HepG2 (cell line): ENCODE data around the gene TOP3B. TPM values are rescaled to one million over a fixed set of nuclear protein-coding genes. Genes with fewer than 3 reads are reported as not detected.

ENCODE experiments used
- ATAC-seq: fragments of 200-7000 bp; cut with Tn5 transposase; 3 replicates; pipeline ENCODE4 v1.9.1; 2020; ENCODE audit warnings: mild to moderate bottlenecking, moderate library complexity
- BruUV-seq: library from RNA; stranded (reverse); fragments of 400-500 nt; replicated peaks from 2 replicates; lab custom pipeline; 2021; lab: Mats Ljungman, UMichigan
- CTCF ChIA-PET: fragments of 300-600 bp; formaldehyde crosslinking; extraction: SDS; loops from one replicate; lab custom pipeline; 2021; ENCODE audit warnings: low total read pairs, inconsistent platforms, low intra/inter-chr PET ratio; lab: Yijun Ruan, JAX
- POLR2A ChIA-PET: fragments of 350-600 bp; sonication (Branson Sonifier 250); formaldehyde crosslinking; loops from one replicate; lab custom pipeline; 2020; ENCODE audit warnings: antibody characterized with exemption, inconsistent platforms; lab: Yijun Ruan, JAX
- DNase-seq: peaks from one replicate; pipeline ENCODE4 v3.0.0-alpha.2; 2015; ENCODE audit warnings: low spot score
- FAIRE-seq: peaks from 3 replicates; lab custom pipeline; 2011; peaks lifted over from hg19 to GRCh38; lab: Jason Lieb, UNC
- H2AFZ ChIP-seq: one replicate; pipeline ENCODE4 v1.6.1; 2011; ENCODE audit warnings: low read length, inconsistent platforms
- H3K27ac ChIP-seq: fragments of 300-600 bp; 3 replicates; pipeline ENCODE4 v1.8.0; 2011; ENCODE audit warnings: mixed run types, mild to moderate bottlenecking, mixed read lengths, low read length, inconsistent platforms; ENCODE audit not compliant: insufficient read depth; ENCODE audit errors: extremely low read length
- H3K27me3 ChIP-seq, 2 experiments: fragments of 200-600 bp in 1 of 2; 2 replicates in 1 of 2; 3 replicates in 1 of 2; pipeline versions ENCODE4 v1.6.0 to v1.8.0; 2011; ENCODE audit warnings: low read length in 2 of 2, mild to moderate bottlenecking in 2 of 2, moderate library complexity in 2 of 2, inconsistent platforms in 1 of 2; ENCODE audit not compliant: insufficient read depth in 2 of 2, control insufficient read depth in 1 of 2
- H3K36me3 ChIP-seq, 2 experiments: fragments of 200-600 bp in 1 of 2; replicated peaks in 1 of 2; 2 replicates in 1 of 2; 3 replicates in 1 of 2; pipeline versions ENCODE4 v1.5.1 to v1.8.0; 2011; ENCODE audit warnings: low read length in 2 of 2, inconsistent platforms in 1 of 2; ENCODE audit not compliant: insufficient read depth in 2 of 2, control insufficient read depth in 1 of 2
- H3K4me1 ChIP-seq: 2 replicates; pipeline ENCODE4 v1.5.1; 2012; ENCODE audit warnings: low read length, inconsistent platforms; ENCODE audit not compliant: insufficient read depth
- H3K4me2 ChIP-seq: 2 replicates; pipeline ENCODE4 v1.6.0; 2011; ENCODE audit warnings: low read depth, low read length, inconsistent platforms
- H3K4me3 ChIP-seq, 3 experiments: fragments of 200-600 bp in 1 of 3; sonication (generic), shearing (Covaris generic) in 1 of 3; replicated peaks in 1 of 3; 2 replicates each; pipeline ENCODE4 v1.5.1; 2011 to 2016; ENCODE audit warnings: low read length in 3 of 3, inconsistent platforms in 2 of 3, low read depth in 2 of 3, mild to moderate bottlenecking in 2 of 3, control low read depth in 1 of 3, mixed read lengths in 1 of 3; ENCODE audit not compliant: insufficient read depth in 1 of 3
- H3K79me2 ChIP-seq: one replicate; pipeline ENCODE4 v1.6.1; 2011; ENCODE audit warnings: low read length, inconsistent platforms; ENCODE audit not compliant: insufficient read depth
- H3K9ac ChIP-seq: 2 replicates; pipeline ENCODE4 v1.6.0; 2011; ENCODE audit warnings: mild to moderate bottlenecking, low read depth, low read length, inconsistent platforms; ENCODE audit not compliant: insufficient read depth
- H3K9me3 ChIP-seq: 2 replicates; pipeline ENCODE4 v1.5.1; 2012; ENCODE audit warnings: mild to moderate bottlenecking, low read length
- H4K20me1 ChIP-seq: 2 replicates; pipeline ENCODE4 v1.6.0; 2011; ENCODE audit warnings: inconsistent platforms, mild to moderate bottlenecking, low read length, moderate library complexity; ENCODE audit not compliant: insufficient read depth
- CC2D1A ChIP-seq: sonication (generic); formaldehyde crosslinking; IDR thresholded peaks from 2 replicates; pipeline ENCODE4 v1.8.1; 2023; ENCODE audit warnings: mild to moderate bottlenecking, missing genetic modification reagents
- FOXC1 ChIP-seq: sonication (generic); formaldehyde crosslinking; IDR thresholded peaks from 2 replicates; pipeline ENCODE4 v1.8.0; 2022; ENCODE audit warnings: mild to moderate bottlenecking, missing genetic modification reagents, borderline replicate concordance
- HNF4G ChIP-seq, 2 experiments: sonication (generic) in 1 of 2; formaldehyde crosslinking in 1 of 2; IDR thresholded peaks; 2 replicates each; pipeline versions ENCODE4 v1.4.0 to v1.6.1; 2011 to 2020; ENCODE audit warnings: borderline replicate concordance in 2 of 2, low read depth in 2 of 2, mild to moderate bottlenecking in 2 of 2, low read length in 1 of 2, missing genetic modification reagents in 1 of 2, moderate library complexity in 1 of 2
- MLXIP ChIP-seq: sonication (generic); formaldehyde crosslinking; IDR thresholded peaks from 2 replicates; pipeline ENCODE4 v1.9.0; 2021; ENCODE audit warnings: missing genetic modification reagents, borderline replicate concordance
- MXD3 ChIP-seq: IDR thresholded peaks from 2 replicates; pipeline ENCODE4 v1.6.1; 2016; ENCODE audit warnings: mild to moderate bottlenecking, missing biosample characterization, missing genetic modification reagents
- SSRP1 ChIP-seq: IDR thresholded peaks from 2 replicates; pipeline ENCODE4 v1.6.1; 2016; ENCODE audit warnings: control low read depth
- XBP1 ChIP-seq: sonication (generic); formaldehyde crosslinking; IDR thresholded peaks from 2 replicates; pipeline ENCODE4 v1.5.0; 2020; ENCODE audit warnings: missing genetic modification reagents
- YEATS4 ChIP-seq: sonication (generic); formaldehyde crosslinking; IDR thresholded peaks from 2 replicates; pipeline ENCODE4 v1.4.0; 2020; ENCODE audit warnings: missing genetic modification reagents, borderline replicate concordance
- ZMYM4 ChIP-seq: sonication (generic); formaldehyde crosslinking; IDR thresholded peaks from 2 replicates; pipeline ENCODE4 v1.8.1; 2023; ENCODE audit warnings: mild to moderate bottlenecking, missing genetic modification reagents
- ZNF75D ChIP-seq: sonication (generic); formaldehyde crosslinking; IDR thresholded peaks from 2 replicates; pipeline ENCODE4 v1.8.1; 2023; ENCODE audit warnings: missing genetic modification reagents, mild to moderate bottlenecking, borderline replicate concordance
- WGBS: methylation state at CpG from one replicate; pipeline ENCODE4 v1.1.6; 2017; ENCODE audit warnings: low lambda C conversion rate; 5-methylcytosine and 5-hydroxymethylcytosine counted together
- in situ Hi-C: cut with HindIII; loops from 2 replicates; pipeline ENCODE4 v1.10.0; 2017; ENCODE audit warnings: low pct_unique_long_range_greater_than_20kb; ENCODE audit not compliant: extremely low pct_ligation_motif_present
- intact Hi-C: fragments of 100-400 bp; cut with micrococcal nuclease; formaldehyde crosslinking; loops from one replicate; pipeline ENCODE4 v1.10.0; 2022; ENCODE audit not compliant: unreplicated experiment
- polyA plus RNA-seq, 8 experiments: library from polyadenylated mRNA; depleted of rRNA in 3 of 8; stranded (reverse) in 7 of 8; unstranded in 1 of 8; fragments of >200 nt; fragmentation: Illumina TruSeq in 4 of 8; extraction: Trizol in 4 of 8; gene quantifications; 2 replicates each; pipeline versions ENCODE4 v1.2.1 to v1.2.3, GENCODE V29; 2011 to 2016; ENCODE audit warnings: low read depth in 4 of 8, missing spikeins in 1 of 8, mixed read lengths in 1 of 8; ENCODE audit not compliant: insufficient read depth in 1 of 8
- total RNA-seq, 5 experiments: library from RNA; depleted of rRNA; stranded (reverse); fragments of >200 nt; fragmentation: Illumina TruSeq; extraction: Trizol; gene quantifications; 2 replicates each; pipeline ENCODE4 v1.2.3, GENCODE V29; 2016; ENCODE audit warnings: low read depth in 1 of 5

Gene TOP3B
- total and polyA plus RNA-seq, 2 of the 13 experiments (the other 11 are each of a cell fraction or from before 2014, with no cell fraction given): 28.5 to 29.7 TPM

GRCh38 chr22:21991774-21992173 lies 9.2 kb upstream of the TOP3B start:
- Histone ChIP-seq H2AFZ (no peak overlapping the region), H3K27me3 (peaks cover 0 to 33% of the 10 kb centered on the region in 2 experiments; a peak in 3 of 5 replicates), H3K27ac (no peak overlapping the region), H3K4me1 (peaks cover 15% of the 10 kb centered on the region), H4K20me1 (no peaks in the 10 kb centered on the region), H3K9me3 (no peaks in the 10 kb centered on the region), H3K36me3 (no peaks in the 10 kb centered on the region), H3K4me3 (no peak overlapping the region), H3K4me2 (no peak overlapping the region), H3K9ac (no peak overlapping the region), H3K79me2 (no peaks in the 10 kb centered on the region)
- TF ChIP-seq HNF4G (IDR thresholded peaks at IDR 0.05; ENCODE audit: borderline replicate concordance, low read depth, low read length) (no peak), HNF4G (CRISPR knock-in tag; IDR thresholded peaks at IDR 0.05; ENCODE audit: borderline replicate concordance, low read depth) (no peak), ZMYM4 (CRISPR knock-in tag) (no peak), MXD3 (CRISPR knock-in tag) (no peak), CC2D1A (CRISPR knock-in tag) (no peak), MLXIP (CRISPR knock-in tag) (no peak), YEATS4 (no peak), FOXC1 (CRISPR knock-in tag) (no peak), XBP1 (CRISPR knock-in tag) (no peak), ZNF75D (CRISPR knock-in tag) (no peak), SSRP1 (CRISPR knock-in tag) (no peak)
- FAIRE-seq: no peak
- ChIA-PET POLR2A (no interaction called here), CTCF (no interaction called here)
- no TSS peak for BruUV-seq
- in situ Hi-C loops (no loop called here), intact Hi-C loops (no loop called here)
- no peak for DNase-seq
- ATAC-seq: no peak
- WGBS: 60% methylated on average over 4 of the region's 5 CpGs
